Inferior parietal cortex (tissue), 1 donor: Measurements from ENCODE around the gene MICAL3.

Source experiments
- DNase-seq: peaks from one replicate; pipeline ENCODE4 v3.0.0-alpha.2; 2016; ENCODE audit errors: extremely low spot score

Gene MICAL3

DNA sequence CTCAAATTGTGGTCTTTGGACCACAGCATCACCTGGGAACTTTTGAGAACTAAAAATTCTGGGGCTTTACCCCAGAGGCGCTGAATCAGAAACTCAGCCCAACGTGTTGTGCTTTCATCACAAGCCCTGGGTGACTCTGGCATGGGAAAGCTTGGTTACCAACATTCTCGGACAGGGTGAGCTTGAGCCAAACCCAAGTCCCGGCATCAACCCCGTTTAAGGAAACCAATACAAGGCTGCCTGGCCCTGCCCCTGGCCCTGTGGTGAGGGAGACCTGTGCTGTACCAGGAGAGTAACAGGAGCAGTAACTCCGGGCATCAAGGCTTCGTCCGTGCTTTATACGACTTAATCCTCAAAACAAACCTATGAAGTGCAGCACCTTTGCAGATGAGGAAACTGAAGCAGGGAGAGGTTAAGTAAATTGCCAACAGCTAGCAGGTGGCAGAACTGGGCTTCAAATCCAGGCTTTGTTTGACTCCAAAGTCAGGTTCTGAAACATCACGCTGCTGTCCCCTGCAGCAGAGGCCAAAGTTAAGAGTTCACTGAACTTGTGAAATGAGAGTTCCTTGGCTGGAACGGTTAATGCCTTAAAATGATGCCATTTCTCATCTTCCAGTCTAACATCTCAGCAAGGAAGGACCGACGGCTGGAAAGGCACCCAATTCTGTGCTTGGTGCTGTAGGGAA, 186.0 kb downstream of the MICAL3 start:
- DNase-seq = no peak

DNA sequence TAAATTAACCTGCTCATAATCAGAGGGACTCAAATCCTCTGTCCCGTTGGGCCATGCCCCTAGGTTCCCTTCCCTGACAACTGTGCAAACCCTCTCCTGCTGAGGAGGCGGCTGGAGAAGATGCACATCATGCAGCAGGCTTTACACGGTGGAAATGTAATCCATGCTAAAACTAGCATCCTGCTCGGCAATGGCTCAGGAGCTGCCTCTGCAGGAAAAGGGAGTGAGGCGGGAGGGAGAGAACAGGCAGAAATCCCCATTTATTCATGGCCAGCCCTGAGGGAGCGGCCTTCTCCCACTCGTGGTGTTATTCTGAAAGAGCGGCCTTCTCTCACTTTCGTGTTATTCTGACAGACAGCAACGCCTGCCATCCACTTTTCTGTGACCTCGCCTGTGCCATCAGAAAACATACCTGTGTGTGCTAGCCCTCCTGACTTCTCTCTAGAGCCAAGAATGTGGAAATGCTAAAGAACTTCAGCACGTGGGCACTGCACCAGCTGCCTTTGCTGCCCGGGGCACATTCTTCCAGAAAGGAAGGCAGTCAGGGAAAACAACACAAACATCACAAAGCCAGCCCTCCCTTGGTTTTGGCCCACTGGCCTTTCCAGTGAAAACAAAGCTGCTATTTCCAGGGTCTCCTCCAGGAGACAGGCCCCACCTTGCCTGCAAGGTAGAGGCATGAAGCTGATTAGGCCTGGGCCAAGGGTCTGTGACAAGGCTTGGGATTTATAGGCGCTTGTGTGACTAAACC, 187.2 kb downstream of the MICAL3 start:
- no peak for DNase-seq

DNA sequence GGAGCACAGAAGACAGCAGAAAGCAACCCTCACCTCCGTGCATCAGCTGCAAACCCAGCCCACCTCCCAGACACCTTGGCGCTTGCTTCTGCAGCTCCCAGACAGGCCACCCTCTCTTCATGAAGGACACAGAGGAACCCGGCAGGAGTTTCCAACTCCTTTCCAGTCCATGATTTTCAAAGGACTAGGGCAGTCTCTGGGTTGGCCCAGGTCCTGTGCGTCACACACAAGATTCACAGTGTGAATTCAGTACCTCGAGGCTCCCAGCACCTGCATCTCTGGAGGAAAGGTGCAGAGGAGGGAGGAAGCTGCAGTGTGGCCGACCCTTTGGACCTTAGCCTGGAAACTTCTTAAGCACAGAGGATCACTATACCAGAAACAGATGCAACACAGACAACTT, 189.1 kb downstream of the MICAL3 start:
- DNase-seq = no peak

DNA sequence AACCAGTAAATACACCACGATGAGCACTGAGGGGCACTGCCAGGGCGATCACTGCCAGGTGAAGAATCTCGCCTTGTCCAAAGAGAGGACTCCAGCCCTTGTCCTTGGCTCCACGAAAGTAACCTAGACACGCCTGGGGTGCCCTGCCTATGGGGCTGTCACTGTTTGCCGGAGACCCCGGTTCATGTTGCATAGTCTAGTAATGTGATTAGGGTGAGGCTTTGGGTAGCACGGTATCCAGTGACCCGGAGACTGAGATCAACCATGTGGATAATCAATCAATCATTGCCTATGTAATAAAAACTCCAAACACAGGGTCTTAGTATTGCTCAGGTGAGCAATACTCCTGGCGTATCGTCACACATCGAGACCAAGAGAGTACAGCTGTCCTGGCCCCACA, 190.9 kb downstream of the MICAL3 start:
- DNase-seq = no peak

DNA sequence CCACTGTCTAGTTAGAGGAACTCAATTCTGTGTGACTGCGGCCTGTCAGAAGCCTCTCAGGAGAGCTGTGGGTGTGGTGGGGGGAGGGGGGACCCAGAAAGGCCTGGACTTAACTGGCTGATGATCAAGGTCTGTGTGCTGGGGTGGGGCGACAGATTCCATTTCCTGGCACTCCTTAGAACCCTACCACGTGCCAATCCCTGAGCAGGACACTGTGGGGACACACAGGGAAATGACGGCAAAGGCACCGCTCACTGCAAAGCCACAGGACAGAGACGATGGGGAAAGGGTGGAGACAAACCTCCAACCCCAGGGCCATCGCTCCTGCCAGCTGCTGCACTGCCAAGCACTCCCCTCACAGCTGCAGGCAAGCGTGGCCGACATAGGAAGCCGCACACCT, 191.7 kb downstream of the MICAL3 start:
- DNase-seq = no peak

DNA sequence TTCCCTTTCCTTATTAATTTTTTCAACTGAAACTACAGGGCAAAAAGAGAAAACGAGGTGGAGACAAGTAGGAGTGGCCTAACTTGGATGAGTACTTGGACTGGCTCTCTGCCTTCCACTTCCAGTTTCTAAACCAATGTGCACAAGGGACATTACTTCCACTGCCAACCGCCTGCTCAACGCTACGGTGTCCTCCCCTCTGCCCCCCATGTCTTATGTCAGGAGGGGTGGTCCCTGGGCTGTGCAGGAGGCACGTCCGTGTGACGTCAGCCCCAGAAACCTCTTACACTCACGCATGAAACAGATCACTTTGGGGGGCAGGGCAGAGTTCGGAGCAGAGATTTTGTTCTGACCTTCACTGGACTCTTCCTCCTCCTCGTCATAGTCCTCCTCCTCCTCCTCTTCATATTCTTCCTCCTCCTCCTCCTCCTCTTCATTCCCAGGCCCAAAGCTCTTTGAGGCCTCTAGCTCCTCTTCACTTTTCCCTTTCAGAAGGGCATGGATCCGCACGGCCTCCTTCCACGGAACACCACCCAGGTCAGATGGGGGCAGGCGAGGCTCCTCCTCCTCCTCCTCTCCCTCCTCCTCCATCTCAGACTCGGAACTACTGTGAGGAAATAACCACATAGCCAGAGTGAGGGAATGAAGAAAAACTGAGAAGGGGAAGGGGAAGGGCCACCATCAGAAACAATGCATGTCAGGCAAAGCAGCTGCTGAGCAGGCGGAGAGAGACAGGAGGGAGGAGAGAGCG, 192.7 kb downstream of the MICAL3 start:
- DNase-seq = no peak

DNA sequence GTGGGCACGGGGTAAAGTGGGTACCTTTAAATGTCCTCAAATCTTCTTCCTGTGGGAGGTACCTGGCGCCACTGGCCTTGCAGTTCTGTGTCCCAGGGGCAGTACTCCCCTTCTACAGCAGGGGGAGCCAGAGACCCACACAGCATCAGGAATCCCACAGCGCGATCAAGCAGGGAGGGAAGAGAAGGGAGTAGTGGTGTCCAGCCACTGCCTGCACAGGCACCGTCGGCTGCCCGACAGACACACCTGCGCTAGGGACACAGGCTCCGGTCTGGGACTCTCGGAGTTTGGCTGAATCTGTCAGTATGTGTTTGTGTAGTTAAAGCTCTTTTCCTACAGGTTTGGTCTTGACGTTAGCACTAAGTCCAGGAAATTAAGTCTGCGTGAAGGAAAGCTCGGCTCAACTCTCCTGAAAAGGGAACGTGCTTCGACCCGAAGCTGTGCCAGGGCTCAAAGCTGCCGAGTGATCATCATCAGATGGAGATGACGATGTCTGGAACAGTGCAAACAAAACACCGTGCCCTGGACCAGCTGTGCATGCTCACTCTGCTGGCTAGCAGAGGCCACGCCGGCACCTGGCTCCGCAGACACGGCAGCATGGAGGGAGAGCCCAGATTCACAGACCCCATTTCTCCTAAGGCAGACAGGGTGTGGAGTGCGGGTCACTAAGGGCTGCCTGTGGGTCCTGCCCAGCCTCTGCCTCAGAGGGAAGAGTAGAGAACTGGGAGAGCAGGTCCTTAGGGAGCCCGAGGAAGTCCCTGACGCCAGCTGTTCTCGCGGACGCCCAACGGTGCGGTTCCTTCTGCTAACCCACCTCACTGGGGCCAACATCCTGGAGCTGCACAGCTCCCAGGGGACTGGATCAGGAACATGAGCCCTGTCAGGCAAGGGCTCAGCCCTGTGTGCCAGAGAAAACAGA, 194.1 kb downstream of the MICAL3 start:
- peak; percentile 96 for DNase-seq

DNA sequence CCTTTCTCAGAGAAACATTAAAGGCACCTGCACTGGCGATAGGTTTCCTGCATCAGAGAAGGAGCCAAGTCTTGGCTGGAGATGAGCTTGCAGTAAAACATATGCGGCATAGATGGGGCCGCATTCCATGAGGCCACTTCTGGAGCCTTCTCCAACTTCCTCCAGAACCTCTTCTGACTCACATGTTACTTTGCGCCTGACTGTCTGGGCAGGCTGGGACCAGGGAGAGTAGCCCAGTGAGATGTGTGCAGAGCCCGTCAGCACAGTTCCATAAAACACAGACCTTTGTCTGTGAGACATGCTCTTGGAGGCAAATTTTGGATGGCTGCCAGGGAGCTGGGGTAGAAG, 194.7 kb downstream of the MICAL3 start:
- no peak for DNase-seq

DNA sequence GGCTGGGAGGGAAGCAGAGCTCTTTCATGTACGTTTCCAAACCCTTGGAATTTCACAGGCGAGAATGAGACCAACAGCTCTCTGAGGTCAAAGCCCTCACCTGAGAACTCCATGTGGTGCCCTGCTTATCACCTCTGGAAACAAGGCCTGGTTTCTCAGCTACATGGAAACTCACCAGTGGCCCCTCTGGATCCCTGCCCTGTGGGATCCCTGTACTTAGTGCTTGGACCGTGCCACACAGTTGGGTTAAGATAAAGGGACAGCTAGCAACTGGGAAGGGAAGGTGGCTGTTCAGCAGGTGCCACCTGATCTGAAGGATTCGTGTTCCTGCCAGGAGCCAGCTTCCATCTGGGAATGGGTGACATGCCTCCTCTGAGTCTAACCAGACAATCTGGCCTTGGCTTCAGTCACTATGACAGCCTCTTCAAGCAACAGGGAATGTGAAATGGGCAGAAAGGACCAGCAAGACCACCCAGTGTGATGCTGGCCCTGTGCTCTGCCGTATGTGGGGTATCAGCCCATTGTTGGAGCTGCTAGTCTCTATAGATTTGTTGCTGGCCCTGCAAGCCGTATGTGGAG, 195.8 kb downstream of the MICAL3 start:
- no peak for DNase-seq

DNA sequence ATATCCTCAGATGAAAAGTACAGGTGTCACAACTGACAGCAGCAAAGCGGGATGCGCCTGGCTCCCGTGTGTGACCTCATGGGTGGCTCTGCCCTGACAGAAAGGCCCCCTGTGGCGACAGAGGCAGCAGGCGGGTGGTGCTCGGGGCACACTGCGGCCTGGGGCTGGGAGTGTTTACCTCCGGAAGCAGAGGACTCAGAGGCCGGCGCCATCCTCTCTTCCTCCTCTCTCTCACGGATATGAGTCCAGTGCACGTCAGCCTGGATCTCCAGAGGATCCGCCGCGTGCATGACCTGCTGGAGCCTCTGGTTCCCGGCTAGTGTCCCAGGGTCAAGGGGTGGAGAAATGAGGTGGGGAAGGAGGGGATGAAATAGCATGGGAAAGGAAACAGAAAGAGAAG, 196.9 kb downstream of the MICAL3 start:
- DNase-seq = no peak

DNA sequence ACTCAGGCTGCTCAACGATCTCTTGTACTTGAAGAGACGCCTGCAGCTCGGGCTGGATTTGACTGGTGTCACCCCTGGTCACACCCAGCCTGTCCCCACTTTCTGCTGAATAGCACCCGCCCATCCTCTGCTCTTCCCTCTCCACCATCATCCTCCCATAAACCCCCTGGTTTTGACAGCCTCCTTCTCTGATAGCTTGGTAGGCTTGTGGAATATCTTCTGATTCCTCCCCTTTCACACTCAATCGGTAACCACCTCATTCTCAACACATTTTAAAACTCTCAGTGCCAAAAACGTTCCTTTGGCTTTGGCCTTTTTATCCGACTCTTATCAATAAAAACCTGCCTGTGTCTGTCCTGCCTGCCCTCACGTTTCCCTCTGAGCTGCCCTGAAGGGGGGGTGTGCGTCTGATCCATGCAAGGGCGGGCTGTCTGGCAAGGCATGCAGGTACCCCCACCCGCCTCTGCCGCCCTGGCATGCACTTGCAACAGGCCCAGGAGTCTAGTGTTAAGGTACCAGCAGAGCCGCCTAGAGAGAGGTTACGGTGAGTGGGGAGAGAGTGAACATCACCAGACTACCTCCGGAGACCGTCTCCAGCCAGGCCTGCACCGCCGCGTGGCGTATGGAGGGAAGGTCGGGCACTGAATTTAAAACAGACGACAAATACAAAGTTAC, 198.3 kb downstream of the MICAL3 start:
- DNase-seq = no peak

DNA sequence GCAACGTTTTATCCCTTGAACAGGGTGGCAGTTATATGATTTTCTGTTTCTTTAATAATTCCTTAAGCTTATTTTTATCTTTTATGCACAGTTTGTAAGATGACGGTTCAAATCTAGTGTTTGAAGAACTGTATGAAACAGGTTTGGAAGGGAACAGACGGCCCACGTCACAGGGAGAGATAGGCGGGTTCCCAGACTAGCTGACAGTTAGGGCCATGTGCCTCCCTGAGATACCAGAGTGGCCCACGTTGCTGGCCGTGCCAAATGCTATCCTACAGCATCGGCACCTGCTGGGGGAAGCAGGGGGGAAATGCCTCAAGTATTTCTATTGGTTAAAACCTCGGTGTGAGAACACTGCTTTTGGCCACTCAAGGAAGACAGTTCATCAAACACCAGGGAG, 199.9 kb downstream of the MICAL3 start:
- no peak for DNase-seq

DNA sequence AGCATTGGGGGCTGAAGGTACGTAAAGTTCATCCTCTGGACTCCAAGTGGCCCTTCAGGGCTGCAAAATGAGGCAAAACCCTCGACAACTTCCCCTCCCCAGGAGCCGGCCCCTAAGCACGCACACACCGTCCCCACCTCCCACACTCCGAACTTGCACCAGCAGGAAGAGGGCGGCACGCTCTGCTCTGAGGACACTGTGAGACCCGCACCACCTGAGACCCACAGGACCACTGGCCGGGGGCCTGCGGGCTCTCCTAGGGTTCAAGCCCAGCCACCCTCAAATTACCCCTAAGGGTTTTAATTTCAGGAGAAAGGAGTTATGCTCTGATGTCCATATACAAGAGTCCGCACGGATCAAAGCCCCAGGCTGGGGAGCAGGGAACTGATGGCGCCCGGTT, 200.4 kb downstream of the MICAL3 start:
- no peak for DNase-seq

DNA sequence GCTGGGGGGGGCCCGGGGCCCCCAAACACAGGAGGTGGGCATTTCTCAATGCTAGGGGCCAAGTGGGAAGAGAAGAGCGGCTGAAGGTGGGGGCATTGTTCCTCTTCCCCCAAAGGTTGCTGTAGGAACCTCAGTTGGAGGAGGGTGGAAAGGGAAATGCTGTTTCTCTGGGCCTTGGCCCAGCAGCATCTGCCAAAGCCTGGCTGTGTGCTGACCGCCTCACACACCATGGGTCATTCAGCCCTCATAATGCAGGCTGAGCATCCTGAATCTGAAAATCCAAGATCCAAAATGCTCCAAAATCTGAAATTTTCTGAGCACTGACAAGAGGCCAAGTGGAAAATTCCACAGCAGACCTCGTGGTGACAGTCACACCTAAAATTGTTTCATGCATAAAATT, 201.1 kb downstream of the MICAL3 start:
- DNase-seq = no peak

DNA sequence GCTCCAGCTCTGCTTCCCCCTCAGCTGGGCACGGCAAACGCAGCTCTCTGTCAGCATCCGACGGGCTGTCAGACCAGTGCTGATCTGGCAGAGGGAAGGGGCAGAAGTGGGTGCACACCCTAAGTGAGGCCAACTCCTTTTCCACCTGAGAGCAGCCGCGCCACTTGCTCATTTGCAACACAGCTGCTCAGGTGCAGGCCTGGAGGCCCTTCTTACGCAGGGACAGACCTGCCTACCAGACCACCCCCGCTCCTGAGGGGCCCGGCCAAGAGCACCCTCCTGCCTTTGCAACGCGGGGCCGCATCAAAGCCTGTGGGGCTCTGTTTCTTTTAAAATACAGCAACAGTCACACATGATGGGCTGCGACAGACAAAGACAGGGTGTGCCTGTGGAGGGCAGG, 202.3 kb downstream of the MICAL3 start:
- DNase-seq = no peak

DNA sequence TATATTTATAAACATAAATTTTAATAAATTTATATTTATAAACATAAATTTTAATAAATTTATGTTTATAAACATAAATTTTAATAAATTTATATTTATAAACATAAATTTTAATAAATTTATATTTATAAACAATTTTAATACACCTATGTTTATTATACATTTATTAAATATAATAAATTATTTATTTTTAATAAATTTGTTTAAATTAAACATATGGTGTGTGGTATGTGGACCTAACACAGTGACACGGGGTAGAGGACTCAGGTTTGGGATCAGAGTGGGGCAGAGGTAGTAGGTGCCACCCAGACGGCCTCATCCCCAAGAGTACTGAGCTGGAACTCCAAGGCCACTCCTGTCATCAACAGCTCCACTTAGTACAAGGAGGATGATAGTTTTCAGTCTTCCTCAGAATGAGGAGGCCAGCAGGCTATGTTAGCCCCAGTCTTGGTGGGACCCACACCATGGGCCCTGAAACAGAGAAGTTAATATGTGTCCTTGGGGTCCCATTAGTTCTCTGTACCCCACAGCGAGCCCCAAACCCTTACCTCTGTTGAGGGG, 203.4 kb downstream of the MICAL3 start:
- DNase-seq = no peak

DNA sequence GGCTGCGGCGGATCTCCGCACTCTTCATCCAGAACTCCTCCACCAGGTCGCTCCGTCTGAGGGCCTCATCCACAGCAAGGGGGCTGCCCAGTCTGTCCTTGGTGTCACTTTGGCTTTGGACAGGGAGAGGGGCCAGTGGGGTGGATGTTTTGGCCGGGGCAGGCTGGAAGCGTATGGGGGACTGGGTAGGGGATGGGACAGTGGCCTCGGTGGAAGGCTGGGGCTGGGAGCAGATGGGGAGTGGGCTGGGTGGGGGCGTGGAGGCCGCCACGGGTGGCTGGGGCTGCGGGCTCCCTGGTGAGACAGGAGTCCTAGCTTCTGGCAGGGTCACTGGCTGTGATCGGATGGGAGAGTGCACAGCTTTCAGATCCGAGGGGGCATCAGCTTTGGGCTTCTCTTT, 205.7 kb downstream of the MICAL3 start:
- no peak for DNase-seq

DNA sequence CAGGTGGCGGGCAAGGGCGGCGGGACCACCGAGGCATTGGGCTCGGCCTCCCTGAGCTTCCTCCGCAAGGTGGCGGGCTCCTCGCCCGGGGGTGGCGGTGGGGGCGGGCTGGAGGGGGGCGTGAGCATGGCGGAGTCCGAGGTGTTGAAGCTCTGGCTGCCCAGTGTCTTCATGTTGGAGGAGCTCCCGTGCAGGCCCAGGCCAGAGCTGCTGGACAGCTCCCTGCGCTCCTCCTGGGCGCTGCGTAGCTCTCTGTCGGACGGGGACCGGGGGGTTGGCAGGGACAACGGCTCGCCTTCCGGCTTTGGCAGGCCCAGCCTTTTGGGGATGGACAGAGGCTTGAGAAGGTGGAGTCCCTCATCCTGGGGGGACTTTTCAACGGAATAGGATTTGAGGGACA, 206.2 kb downstream of the MICAL3 start:
- DNase-seq = no peak

DNA sequence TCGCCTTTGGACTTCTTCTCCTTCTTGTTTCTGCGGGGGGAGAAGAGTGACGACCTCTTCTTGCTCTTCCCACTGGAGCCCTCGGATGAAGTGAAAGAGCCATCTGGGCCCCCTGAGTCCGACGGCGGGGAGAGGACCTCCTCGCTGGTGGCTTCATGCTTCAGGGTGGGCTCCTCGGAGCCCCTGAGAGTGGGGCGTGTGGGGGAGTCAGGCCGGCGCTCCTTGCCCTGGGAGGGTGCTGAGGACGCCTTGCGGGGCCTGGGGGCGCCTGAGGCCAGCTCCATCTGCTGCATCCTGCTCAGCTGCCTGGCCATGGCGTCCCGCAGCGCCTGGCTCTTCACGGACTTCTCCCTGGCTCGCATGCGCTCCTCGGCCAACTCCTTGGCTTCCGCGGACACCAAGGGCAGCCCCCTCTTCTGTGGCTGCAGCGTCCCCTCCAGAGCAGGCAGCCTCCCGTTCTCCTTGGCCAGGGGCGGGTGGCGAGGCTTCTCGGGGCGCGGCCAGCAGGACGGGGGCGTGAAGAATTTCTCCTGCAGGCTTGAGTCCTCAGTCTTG, 206.8 kb downstream of the MICAL3 start:
- no peak for DNase-seq

DNA sequence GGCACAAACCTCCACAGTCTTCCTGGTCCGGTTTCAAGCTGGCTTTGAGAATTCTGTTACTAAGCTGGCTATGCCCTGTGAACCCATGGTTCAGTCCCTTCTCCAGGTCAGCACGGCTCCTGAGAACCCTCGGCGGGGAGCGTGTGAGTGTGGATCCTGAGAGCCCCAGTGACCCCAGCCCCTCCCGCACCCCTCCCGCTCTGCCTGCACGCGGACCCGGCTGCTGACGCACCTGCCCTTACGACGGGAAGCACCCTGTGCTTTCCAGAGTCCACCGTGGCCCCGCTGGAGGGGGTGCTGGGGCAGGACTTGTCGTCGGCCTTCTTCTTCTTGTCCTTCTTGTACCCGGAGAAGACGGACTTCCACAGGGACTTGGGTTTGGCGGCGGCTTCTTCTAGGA, 207.3 kb downstream of the MICAL3 start:
- no peak for DNase-seq
